ENCODE data around the gene PLD4.
"Not testable (repeated sequence)": the region's sequence is repeated elsewhere in the genome, so short reads cannot be mapped to it uniquely, and the experiment has no call there.

- not testable (repeated sequence) for TF ChIP-seq CTCF, EP300 (IDR thresholded peaks at IDR 0.05)
Measured at GRCh38 chr14:104890292-104890691, 34.4 kb upstream of the PLD4 start.
